Endothelial cell of umbilical vein (primary cell): ENCODE data around the gene EML2. TPM values are rescaled to one million over a fixed set of nuclear protein-coding genes. Genes with fewer than 3 reads are reported as not detected.

Source experiments
- BruUV-seq: library from RNA; stranded (reverse); fragments of 400-500 nt; replicated peaks from 2 replicates; lab custom pipeline; 2021; lab: Mats Ljungman, UMichigan
- CTCF ChIA-PET: fragments of 300-600, 350-600 bp; sonication (Branson Sonifier 250); formaldehyde crosslinking; loops from one replicate; lab custom pipeline; 2021; ENCODE audit warnings: antibody characterized with exemption, inconsistent platforms; lab: Charles Lee
- POLR2A ChIA-PET: fragments of 300-600, 350-600 bp; sonication (Branson Sonifier 250); formaldehyde crosslinking; loops from one replicate; lab custom pipeline; 2021; ENCODE audit warnings: antibody characterized with exemption, inconsistent platforms; lab: Charles Lee
- DNase-seq: peaks from one replicate; pipeline ENCODE4 v3.0.0-alpha.2; 2011; ENCODE audit warnings: low read depth, low spot score
- FAIRE-seq: peaks from 2 replicates; lab custom pipeline; 2011; peaks lifted over from hg19 to GRCh38; lab: Jason Lieb, UNC
- H2AFZ ChIP-seq: 2 replicates; pipeline ENCODE4 v1.6.0; 2012; ENCODE audit warnings: low read depth, low read length, control low read depth, inconsistent platforms
- H3K27ac ChIP-seq: 2 replicates; pipeline ENCODE4 v1.5.1; 2011; ENCODE audit warnings: low read depth, mild to moderate bottlenecking, control low read depth, low read length, moderate library complexity; ENCODE audit not compliant: insufficient read depth
- H3K27me3 ChIP-seq, 2 experiments: 2 replicates each; pipeline versions ENCODE4 v1.6.0 to v1.6.1; 2011; ENCODE audit warnings: low read length in 2 of 2, mixed read lengths in 1 of 2; ENCODE audit not compliant: control insufficient read depth in 2 of 2, insufficient read depth in 2 of 2
- H3K36me3 ChIP-seq, 2 experiments: 2 replicates in 1 of 2; 3 replicates in 1 of 2; pipeline ENCODE4 v1.5.1; 2011; ENCODE audit warnings: low read length in 2 of 2, mild to moderate bottlenecking in 1 of 2, moderate library complexity in 1 of 2; ENCODE audit not compliant: control insufficient read depth in 2 of 2, insufficient read depth in 2 of 2; ENCODE audit errors: extremely low read depth in 1 of 2
- H3K4me1 ChIP-seq: 3 replicates; pipeline ENCODE4 v1.5.1; 2011; ENCODE audit warnings: mild to moderate bottlenecking, low read length; ENCODE audit not compliant: control insufficient read depth, insufficient read depth; ENCODE audit errors: extremely low read depth
- H3K4me2 ChIP-seq: 2 replicates; pipeline ENCODE4 v1.6.1; 2011; ENCODE audit warnings: low read length, control low read depth, mixed read lengths; ENCODE audit not compliant: insufficient read depth
- H3K4me3 ChIP-seq, 3 experiments: fragments of 200-600 bp in 1 of 3; sonication (generic), shearing (Covaris generic) in 1 of 3; replicated peaks in 1 of 3; 2 replicates each; pipeline ENCODE4 v1.5.1; 2011 to 2016; ENCODE audit warnings: control low read depth in 3 of 3, low read length in 3 of 3, mild to moderate bottlenecking in 2 of 3, inconsistent platforms in 1 of 3, low read depth in 1 of 3, moderate library complexity in 1 of 3; ENCODE audit not compliant: insufficient read depth in 1 of 3
- H3K79me2 ChIP-seq: 2 replicates; pipeline ENCODE4 v1.6.0; 2012; ENCODE audit warnings: low read length, inconsistent platforms; ENCODE audit not compliant: control insufficient read depth, insufficient read depth
- H3K9ac ChIP-seq: replicated peaks from 2 replicates; pipeline ENCODE3; 2011; ENCODE audit warnings: low read length, control low read depth; ENCODE audit not compliant: insufficient read depth; ENCODE audit errors: extremely low read depth
- H3K9me1 ChIP-seq: replicated peaks from 3 replicates; pipeline ENCODE4 v1.6.0; 2011; ENCODE audit warnings: mild to moderate bottlenecking, low read length; ENCODE audit not compliant: control insufficient read depth, insufficient read depth; ENCODE audit errors: extremely low read depth
- H3K9me3 ChIP-seq: replicated peaks from 2 replicates; pipeline ENCODE4 v1.5.1; 2012; ENCODE audit warnings: low read length, inconsistent platforms; ENCODE audit not compliant: control insufficient read depth, insufficient read depth
- H4K20me1 ChIP-seq: replicated peaks from 2 replicates; pipeline ENCODE3; 2011; ENCODE audit warnings: mild to moderate bottlenecking, low read length; ENCODE audit not compliant: control insufficient read depth, insufficient read depth; ENCODE audit errors: extremely low read depth
- EZH2 ChIP-seq: IDR thresholded peaks from 2 replicates; pipeline ENCODE4 v1.6.1; 2012; ENCODE audit warnings: borderline replicate concordance, low read depth, mild to moderate bottlenecking, moderate library complexity, low read length, inconsistent platforms; ENCODE audit not compliant: severe bottlenecking
- FOS ChIP-seq: IDR thresholded peaks from 2 replicates; pipeline ENCODE4 v1.6.1; 2011; ENCODE audit warnings: mild to moderate bottlenecking, low read length, moderate library complexity, borderline replicate concordance; ENCODE audit not compliant: insufficient read depth
- GATA2 ChIP-seq: IDR thresholded peaks from 2 replicates; pipeline ENCODE4 v1.7.0; 2011; ENCODE audit warnings: low read depth, mild to moderate bottlenecking, moderate library complexity, mixed read lengths, low read length; ENCODE audit not compliant: insufficient read length, insufficient read depth
- JUN ChIP-seq: IDR thresholded peaks from 2 replicates; pipeline ENCODE4 v1.6.1; 2011; ENCODE audit warnings: borderline replicate concordance, low read depth; ENCODE audit not compliant: insufficient read length, insufficient read depth
- MYC ChIP-seq: IDR thresholded peaks from one replicate; pipeline ENCODE4 v1.6.1; 2011; ENCODE audit warnings: mild to moderate bottlenecking, low read depth, low read length
- POLR2A ChIP-seq: IDR thresholded peaks from 2 replicates; pipeline ENCODE4 v1.6.1; 2012; ENCODE audit warnings: low read depth, mild to moderate bottlenecking, control low read depth, low read length
- POLR2AphosphoS5 ChIP-seq: IDR thresholded peaks from 2 replicates; pipeline ENCODE4 v1.6.1; 2012; ENCODE audit warnings: low read depth, mild to moderate bottlenecking, control low read depth, low read length, moderate library complexity; ENCODE audit not compliant: insufficient read depth
- dilution Hi-C: fragments of 300-500 bp; cut with MboI; formaldehyde crosslinking; loops from one replicate; pipeline ENCODE4 v1.15.0; 2019; ENCODE audit warnings: low sequenced_read_pairs; ENCODE audit not compliant: extremely low pct_ligation_motif_present
- intact Hi-C: fragments of 100-400 bp; cut with micrococcal nuclease; formaldehyde crosslinking; loops from one replicate; pipeline ENCODE4 v1.10.0; 2022
- polyA plus RNA-seq, 4 experiments: library from polyadenylated mRNA; depleted of rRNA in 3 of 4; stranded (reverse) in 3 of 4; unstranded in 1 of 4; fragments of >200 nt; gene quantifications; 2 replicates each; pipeline versions ENCODE4 v1.2.1 to v1.2.3, GENCODE V29; 2011 to 2012; ENCODE audit warnings: missing spikeins in 1 of 4
- total RNA-seq: library from RNA; stranded (reverse); gene quantifications from 2 replicates; pipeline ENCODE4 v1.2.3, GENCODE V29; 2021
- TF ChIP-seq, protein P1 (sequence below), 2 donors: IDR thresholded peaks; 1 replicate in 1 of 2; 2 replicates in 1 of 2; pipeline ENCODE4 v1.5.1; 2011; ENCODE audit warnings: low read length in 2 of 2, mild to moderate bottlenecking in 2 of 2, moderate library complexity in 2 of 2, control low read depth in 1 of 2, inconsistent platforms in 1 of 2, low read depth in 1 of 2; ENCODE audit not compliant: insufficient read depth in 1 of 2; ENCODE audit errors: extremely low read depth in 1 of 2
- TF ChIP-seq, protein P2 (sequence below): IDR thresholded peaks from 2 replicates; pipeline ENCODE4 v1.6.1; 2011; ENCODE audit not compliant: insufficient read depth, insufficient read length

EML2 gene
- total and polyA plus RNA-seq, 2 donors (not counting 3 experiments of a cell fraction or from before 2014, with no cell fraction given) = 23.3 to 28.9 TPM

GRCh38 chr19:45660636-45661035 lies 21.4 kb upstream of the EML2 start:
- intact Hi-C loops = no loop called here
- ChIA-PET CTCF (interaction anchor here (0.7 kb wide), 1 partner anchor 70 kb away, joined by 3 read pairs; the partner anchor contains the start of gene FBXO46), POLR2A (no interaction called here)
- Histone ChIP-seq H3K4me1 (no peaks in the 10 kb centered on the region), H3K27ac (no peak overlapping the region), H3K27me3 (peaks cover 0 to 7% of the 10 kb centered on the region in 2 experiments), H3K79me2 (no peaks in the 10 kb centered on the region), H3K9me3 (no peaks in the 10 kb centered on the region), H4K20me1 (no peaks in the 10 kb centered on the region), H2AFZ (no peak overlapping the region), H3K9ac (no peak overlapping the region), H3K9me1 (no peaks in the 10 kb centered on the region), H3K4me3 (no peak overlapping the region), H3K36me3 (no peaks in the 10 kb centered on the region), H3K4me2 (no peak overlapping the region)
- DNase-seq (no peak), FAIRE-seq (no peak)
- BruUV-seq = no TSS peak
- TF ChIP-seq JUN = no peak
- TF ChIP-seq, protein P1, sequence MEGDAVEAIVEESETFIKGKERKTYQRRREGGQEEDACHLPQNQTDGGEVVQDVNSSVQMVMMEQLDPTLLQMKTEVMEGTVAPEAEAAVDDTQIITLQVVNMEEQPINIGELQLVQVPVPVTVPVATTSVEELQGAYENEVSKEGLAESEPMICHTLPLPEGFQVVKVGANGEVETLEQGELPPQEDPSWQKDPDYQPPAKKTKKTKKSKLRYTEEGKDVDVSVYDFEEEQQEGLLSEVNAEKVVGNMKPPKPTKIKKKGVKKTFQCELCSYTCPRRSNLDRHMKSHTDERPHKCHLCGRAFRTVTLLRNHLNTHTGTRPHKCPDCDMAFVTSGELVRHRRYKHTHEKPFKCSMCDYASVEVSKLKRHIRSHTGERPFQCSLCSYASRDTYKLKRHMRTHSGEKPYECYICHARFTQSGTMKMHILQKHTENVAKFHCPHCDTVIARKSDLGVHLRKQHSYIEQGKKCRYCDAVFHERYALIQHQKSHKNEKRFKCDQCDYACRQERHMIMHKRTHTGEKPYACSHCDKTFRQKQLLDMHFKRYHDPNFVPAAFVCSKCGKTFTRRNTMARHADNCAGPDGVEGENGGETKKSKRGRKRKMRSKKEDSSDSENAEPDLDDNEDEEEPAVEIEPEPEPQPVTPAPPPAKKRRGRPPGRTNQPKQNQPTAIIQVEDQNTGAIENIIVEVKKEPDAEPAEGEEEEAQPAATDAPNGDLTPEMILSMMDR (IDR thresholded peaks at IDR 0.05; ENCODE audit: extremely low read depth in 1 of 2, insufficient read depth in 1 of 2, low read depth in 1 of 2, low read length in 2 of 2) = no peak
- no peak for TF ChIP-seq POLR2AphosphoS5
- no peak for TF ChIP-seq GATA2
- TF ChIP-seq, protein P2, sequence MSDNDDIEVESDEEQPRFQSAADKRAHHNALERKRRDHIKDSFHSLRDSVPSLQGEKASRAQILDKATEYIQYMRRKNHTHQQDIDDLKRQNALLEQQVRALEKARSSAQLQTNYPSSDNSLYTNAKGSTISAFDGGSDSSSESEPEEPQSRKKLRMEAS = no peak
- no peak for TF ChIP-seq FOS
- no peak for TF ChIP-seq POLR2A
- TF ChIP-seq EZH2 = no peak
- TF ChIP-seq MYC = no peak
- dilution Hi-C loops = no loop called here
